IPS-20b (cell line): Measurements from ENCODE around the gene DCHS2.
A peak's percentile ranks its signal among the peaks of the same experiment; 100 is the strongest.

Source experiments
- H3K27ac ChIP-seq: one replicate; pipeline ENCODE4 v1.5.1; 2013; ENCODE audit warnings: low read length
- H3K27me3 ChIP-seq: 2 replicates; pipeline ENCODE4 v1.6.1; 2013; ENCODE audit warnings: mild to moderate bottlenecking, low read length, inconsistent platforms; ENCODE audit not compliant: insufficient read depth
- H3K36me3 ChIP-seq: 2 replicates; pipeline ENCODE4 v1.6.1; 2013; ENCODE audit warnings: low read depth, mild to moderate bottlenecking, inconsistent platforms, low read length, moderate library complexity; ENCODE audit not compliant: insufficient read depth
- H3K4me1 ChIP-seq: 2 replicates; pipeline ENCODE4 v1.6.1; 2013; ENCODE audit warnings: mild to moderate bottlenecking, control low read depth, inconsistent platforms, low read length, moderate library complexity; ENCODE audit not compliant: insufficient read depth
- H3K4me3 ChIP-seq: 2 replicates; pipeline ENCODE4 v1.5.1; 2013; ENCODE audit warnings: mild to moderate bottlenecking, low read length, inconsistent platforms
- H3K9ac ChIP-seq: 2 replicates; pipeline ENCODE4 v1.6.1; 2013; ENCODE audit warnings: low read depth, mild to moderate bottlenecking, inconsistent platforms, low read length, moderate library complexity
- H3K9me3 ChIP-seq: 2 replicates; pipeline ENCODE4 v1.6.1; 2013; ENCODE audit warnings: mild to moderate bottlenecking, low read depth, low read length, inconsistent platforms; ENCODE audit not compliant: insufficient read depth

The DCHS2 gene

GRCh38 chr4:154511981-154512380 lies 20.4 kb upstream of the DCHS2 start:
- Histone ChIP-seq H3K36me3 (no peaks in the 10 kb centered on the region), H3K4me3 (no peak overlapping the region), H3K9ac (no peak overlapping the region), H3K4me1 (peaks cover 10% of the 10 kb centered on the region; the same call in 1 of the 2 replicates), H3K9me3 (peaks cover 5% of the 10 kb centered on the region; the same call in 1 of the 2 replicates), H3K27me3 (no peaks in the 10 kb centered on the region), H3K27ac (no peak overlapping the region)

GRCh38 chr4:154511548-154511947 lies 19.9 kb upstream of the DCHS2 start:
- peaks cover 5% of the 10 kb centered on the region; the same call in 1 of the 2 replicates for H3K9me3 ChIP-seq
- H3K36me3 ChIP-seq = no peaks in the 10 kb centered on the region
- H3K27me3 ChIP-seq = no peaks in the 10 kb centered on the region
- H3K27ac ChIP-seq = no peak overlapping the region
- H3K4me3 ChIP-seq = no peak overlapping the region
- peaks cover 10% of the 10 kb centered on the region; the same call in 1 of the 2 replicates for H3K4me1 ChIP-seq
- no peak overlapping the region for H3K9ac ChIP-seq

- Histone ChIP-seq H3K9me3 (no peaks in the 10 kb centered on the region), H3K9ac (no peak overlapping the region), H3K4me3 (no peak overlapping the region), H3K36me3 (no peaks in the 10 kb centered on the region), H3K27me3 (no peaks in the 10 kb centered on the region), H3K4me1 (peaks cover 5% of the 10 kb centered on the region; the same call in 1 of the 2 replicates), H3K27ac (no peak overlapping the region)
Observed at GRCh38 chr4:154507156-154507555, 15.6 kb upstream of the DCHS2 start.

DNA sequence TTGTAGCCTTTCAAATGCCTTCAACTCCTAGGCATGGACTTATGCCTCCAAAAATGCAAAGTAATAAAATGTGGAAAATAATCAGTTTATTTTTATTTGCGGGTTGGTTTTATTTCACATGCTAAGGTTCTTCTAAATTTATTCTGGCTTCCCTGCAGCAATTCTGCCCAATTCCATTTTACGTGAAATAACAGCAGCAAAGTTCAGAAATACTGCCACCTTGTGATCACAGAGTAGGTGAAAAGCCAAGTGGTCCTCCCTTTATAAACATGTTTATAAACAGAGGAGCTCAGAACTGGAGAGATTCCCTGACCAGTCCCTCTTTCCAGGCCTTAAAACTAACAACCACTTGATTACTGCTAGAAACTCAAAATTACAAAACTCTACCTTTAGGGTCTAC lies 14.7 kb upstream of the DCHS2 start:
- H3K9me3 ChIP-seq = no peaks in the 10 kb centered on the region
- no peaks in the 10 kb centered on the region for H3K4me1 ChIP-seq
- H3K36me3 ChIP-seq = no peaks in the 10 kb centered on the region
- H3K27ac ChIP-seq = no peak overlapping the region
- H3K9ac ChIP-seq = no peak overlapping the region
- no peaks in the 10 kb centered on the region for H3K27me3 ChIP-seq
- H3K4me3 ChIP-seq = no peak overlapping the region

DNA sequence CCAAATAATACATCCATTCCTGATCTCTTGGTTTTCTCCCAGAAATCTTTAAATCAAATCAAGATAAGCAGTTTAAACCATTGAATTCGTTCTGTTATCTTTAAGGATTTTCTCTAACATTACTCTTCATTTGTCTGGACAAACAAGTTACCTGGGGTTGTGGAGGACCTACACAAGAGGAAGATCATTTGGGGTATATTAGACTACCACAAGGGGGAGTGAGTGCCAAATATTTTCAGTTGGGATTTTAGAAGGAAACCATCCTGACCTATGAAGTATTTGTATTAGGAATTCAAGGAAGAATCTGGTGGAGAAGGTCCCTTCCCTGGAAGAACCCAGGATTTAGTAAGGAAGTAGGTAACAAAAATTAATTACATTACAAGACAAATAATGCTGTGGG lies 12.0 kb upstream of the DCHS2 start:
- H3K9me3 ChIP-seq = no peaks in the 10 kb centered on the region

GRCh38 chr4:154502111-154502510 lies 10.5 kb upstream of the DCHS2 start:
- Histone ChIP-seq H3K36me3 (no peaks in the 10 kb centered on the region), H3K27ac (no peak overlapping the region), H3K9ac (no peak overlapping the region), H3K4me1 (no peaks in the 10 kb centered on the region), H3K27me3 (no peaks in the 10 kb centered on the region; the same call in 1 of the 2 replicates), H3K9me3 (no peaks in the 10 kb centered on the region), H3K4me3 (no peak overlapping the region)

More for the DNA sequence above, 12.0 kb upstream of the DCHS2 start:
- H3K9ac ChIP-seq = no peak overlapping the region
- no peaks in the 10 kb centered on the region; the same call in 1 of the 2 replicates for H3K27me3 ChIP-seq
- H3K27ac ChIP-seq = no peak overlapping the region
- H3K4me1 ChIP-seq = no peaks in the 10 kb centered on the region
- no peaks in the 10 kb centered on the region for H3K36me3 ChIP-seq
- no peak overlapping the region for H3K4me3 ChIP-seq

GRCh38 chr4:154497889-154498288 lies 6.3 kb upstream of the DCHS2 start:
- Histone ChIP-seq H3K4me3 (no peak overlapping the region), H3K9ac (no peak overlapping the region), H3K4me1 (no peaks in the 10 kb centered on the region), H3K9me3 (no peaks in the 10 kb centered on the region), H3K27me3 (peaks cover 25% of the 10 kb centered on the region), H3K27ac (no peak overlapping the region), H3K36me3 (no peaks in the 10 kb centered on the region)

DNA sequence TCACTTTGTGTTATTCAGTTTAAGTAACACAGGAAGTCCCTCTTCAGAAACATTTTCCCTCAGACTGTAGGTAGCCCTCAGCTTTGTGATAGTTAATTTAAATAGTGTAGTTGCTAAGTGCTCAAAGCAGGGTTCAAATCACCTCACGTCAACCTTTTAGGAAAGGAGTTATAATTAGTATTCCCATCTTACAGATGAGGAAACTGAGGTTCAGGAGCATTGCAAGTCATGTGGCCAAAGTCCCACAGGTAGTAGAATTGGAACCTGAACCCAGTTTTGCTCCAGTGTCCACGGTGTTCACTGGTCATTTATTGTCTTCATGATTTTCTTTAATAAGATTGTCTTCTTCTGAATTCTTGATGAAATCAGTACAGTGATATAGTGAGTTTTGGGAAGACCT lies 4.3 kb upstream of the DCHS2 start:
- no peaks in the 10 kb centered on the region for H3K36me3 ChIP-seq
- H3K9me3 ChIP-seq = no peaks in the 10 kb centered on the region
- H3K9ac ChIP-seq = no peak overlapping the region
- H3K27ac ChIP-seq = no peak overlapping the region
- no peak overlapping the region for H3K4me3 ChIP-seq
- H3K27me3 ChIP-seq = peaks cover 45% of the 10 kb centered on the region
- peaks cover 4% of the 10 kb centered on the region; the same call in 1 of the 2 replicates for H3K4me1 ChIP-seq

DNA sequence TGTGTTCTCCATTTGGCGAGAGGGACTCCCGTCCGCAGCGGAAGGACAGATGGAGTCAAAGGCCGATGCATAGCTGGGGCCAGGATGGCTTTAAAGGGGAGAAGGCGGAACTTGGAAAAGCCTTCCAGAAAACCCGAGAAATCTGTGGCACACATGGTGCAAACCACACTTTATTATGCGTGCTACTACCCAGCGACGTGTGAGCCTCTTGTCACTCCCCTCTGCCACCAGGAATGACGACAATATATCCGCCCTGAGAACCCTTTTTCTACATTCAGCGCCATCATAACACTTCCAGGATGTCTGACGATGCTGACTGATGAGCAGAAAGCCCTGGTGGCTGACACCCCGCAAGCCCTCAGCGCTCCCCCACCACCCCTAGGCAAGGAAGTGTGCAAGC lies 689 bp upstream of the DCHS2 start:
- Histone ChIP-seq H3K9me3 (no peaks in the 10 kb centered on the region), H3K4me3 (peak overlapping the region; percentile 66), H3K9ac (peak overlapping the region; percentile 42; the same call in 1 of the 2 replicates), H3K27ac (no peak overlapping the region), H3K36me3 (no peaks in the 10 kb centered on the region), H3K27me3 (peaks cover 81% of the 10 kb centered on the region), H3K4me1 (peaks cover 4% of the 10 kb centered on the region; the same call in 1 of the 2 replicates)

GRCh38 chr4:154490583-154491340 lies 837 bp downstream of the DCHS2 start:
- Histone ChIP-seq H3K9me3 (no peaks in the 10 kb centered on the region), H3K9ac (no peak overlapping the region), H3K27ac (no peak overlapping the region), H3K4me3 (peak overlapping the region; percentile 66), H3K4me1 (peaks cover 4% of the 10 kb centered on the region; the same call in 1 of the 2 replicates), H3K27me3 (peaks cover 95% of the 10 kb centered on the region), H3K36me3 (no peaks in the 10 kb centered on the region)

DNA sequence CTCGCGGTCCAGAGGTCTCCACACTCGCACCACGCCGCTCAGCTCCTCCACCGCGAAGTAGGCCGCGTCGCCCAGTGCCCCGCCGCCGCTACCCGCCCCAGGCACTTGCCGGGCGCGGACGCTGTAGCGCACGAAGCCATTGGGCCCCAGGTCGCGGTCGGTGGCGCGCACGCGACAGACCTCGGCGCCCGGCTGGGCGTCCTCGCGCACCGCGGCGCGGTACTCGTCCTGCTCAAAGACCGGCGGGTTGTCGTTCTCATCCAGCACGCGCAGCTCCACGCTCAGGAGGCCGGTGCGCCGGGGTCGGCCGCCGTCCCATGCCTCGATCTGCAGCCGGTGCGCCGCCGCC lies 1.4 kb downstream of the DCHS2 start:
- Histone ChIP-seq H3K4me3 (peak overlapping the region; percentile 66; the same call in 1 of the 2 replicates), H3K27me3 (peaks cover 99% of the 10 kb centered on the region), H3K27ac (no peak overlapping the region), H3K9ac (no peak overlapping the region), H3K4me1 (peaks cover 4% of the 10 kb centered on the region; the same call in 1 of the 2 replicates), H3K9me3 (no peaks in the 10 kb centered on the region), H3K36me3 (no peaks in the 10 kb centered on the region)

- Histone ChIP-seq H3K9ac (no peak overlapping the region), H3K9me3 (no peaks in the 10 kb centered on the region), H3K36me3 (no peaks in the 10 kb centered on the region), H3K4me1 (peaks cover 4% of the 10 kb centered on the region; the same call in 1 of the 2 replicates), H3K4me3 (peak overlapping the region; percentile 66; the same call in 1 of the 2 replicates), H3K27me3 (peaks cover 97% of the 10 kb centered on the region), H3K27ac (no peak overlapping the region)
Observed at GRCh38 chr4:154489558-154490233, 1.9 kb downstream of the DCHS2 start.
